Measurements from ENCODE around the gene FAM131A.

The FAM131A gene, protein sequence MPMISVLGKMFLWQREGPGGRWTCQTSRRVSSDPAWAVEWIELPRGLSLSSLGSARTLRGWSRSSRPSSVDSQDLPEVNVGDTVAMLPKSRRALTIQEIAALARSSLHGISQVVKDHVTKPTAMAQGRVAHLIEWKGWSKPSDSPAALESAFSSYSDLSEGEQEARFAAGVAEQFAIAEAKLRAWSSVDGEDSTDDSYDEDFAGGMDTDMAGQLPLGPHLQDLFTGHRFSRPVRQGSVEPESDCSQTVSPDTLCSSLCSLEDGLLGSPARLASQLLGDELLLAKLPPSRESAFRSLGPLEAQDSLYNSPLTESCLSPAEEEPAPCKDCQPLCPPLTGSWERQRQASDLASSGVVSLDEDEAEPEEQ
- total RNA-seq, result 6.4 to 19.3 (median 17.3) reads per million in 3 experiments

DNA sequence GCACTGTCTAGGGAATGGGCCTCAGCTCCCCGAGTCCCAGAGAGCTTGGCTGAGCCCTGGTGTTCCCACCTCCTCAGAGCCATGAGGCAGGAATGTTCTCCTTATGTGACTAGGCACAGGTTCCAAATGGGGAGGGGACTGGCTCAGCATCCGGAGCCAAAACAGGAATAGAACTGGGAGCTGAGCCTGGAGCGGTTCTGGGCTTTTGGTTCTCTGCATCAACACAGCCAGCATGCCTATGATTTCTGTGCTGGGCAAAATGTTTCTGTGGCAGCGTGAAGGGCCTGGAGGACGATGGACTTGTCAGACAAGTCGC lies at the start of gene FAM131A:
Gene FAM131A (plus strand): TSS at position 202 of the 316 bp plus-strand sequence. CDS start 31 bp downstream, at position 233.
- DNase-seq, result no peak

DNA sequence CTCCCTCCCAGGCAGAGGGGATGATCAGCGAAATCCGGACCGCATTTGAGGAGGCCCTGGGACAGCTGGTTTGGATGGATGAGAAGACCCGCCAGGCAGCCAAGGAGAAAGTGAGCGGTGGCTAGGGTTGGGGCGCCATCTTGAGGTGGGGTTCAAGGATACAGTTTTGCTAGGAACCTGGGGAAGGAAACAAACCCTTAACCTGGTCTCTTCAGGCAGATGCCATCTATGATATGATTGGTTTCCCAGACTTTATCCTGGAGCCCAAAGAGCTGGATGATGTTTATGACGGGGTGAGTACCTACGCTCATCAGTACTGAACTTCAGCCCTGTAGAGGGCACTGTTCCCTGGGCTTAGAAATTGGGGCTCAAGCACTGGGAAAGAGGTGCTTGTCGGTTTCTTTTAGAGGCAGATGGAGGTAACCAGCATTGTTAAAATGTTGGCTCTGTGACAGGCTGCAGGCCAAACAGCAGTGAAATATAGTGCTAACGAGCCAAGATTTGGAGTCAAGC lies 47.9 kb upstream of the FAM131A start:
- peak; percentile 32 for DNase-seq

DNA sequence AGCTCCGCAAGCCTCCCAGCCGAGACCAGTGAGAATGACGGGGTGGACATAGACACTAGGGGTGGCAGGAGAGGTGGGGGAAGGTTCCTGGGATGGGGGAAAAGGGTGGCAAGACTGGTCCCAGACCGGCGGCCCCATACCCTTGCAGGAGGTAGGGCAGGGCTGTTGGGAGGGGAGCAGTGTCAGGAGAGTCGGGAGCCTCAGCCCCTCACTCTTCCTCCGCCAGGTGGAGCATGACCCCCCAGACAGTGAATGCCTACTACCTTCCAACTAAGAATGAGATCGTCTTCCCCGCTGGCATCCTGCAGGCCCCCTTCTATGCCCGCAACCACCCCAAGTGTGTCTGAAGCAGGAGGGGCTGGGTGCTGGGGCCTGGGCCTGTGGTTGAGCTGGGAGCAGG lies 47.1 kb upstream of the FAM131A start:
- no peak for DNase-seq

DNA sequence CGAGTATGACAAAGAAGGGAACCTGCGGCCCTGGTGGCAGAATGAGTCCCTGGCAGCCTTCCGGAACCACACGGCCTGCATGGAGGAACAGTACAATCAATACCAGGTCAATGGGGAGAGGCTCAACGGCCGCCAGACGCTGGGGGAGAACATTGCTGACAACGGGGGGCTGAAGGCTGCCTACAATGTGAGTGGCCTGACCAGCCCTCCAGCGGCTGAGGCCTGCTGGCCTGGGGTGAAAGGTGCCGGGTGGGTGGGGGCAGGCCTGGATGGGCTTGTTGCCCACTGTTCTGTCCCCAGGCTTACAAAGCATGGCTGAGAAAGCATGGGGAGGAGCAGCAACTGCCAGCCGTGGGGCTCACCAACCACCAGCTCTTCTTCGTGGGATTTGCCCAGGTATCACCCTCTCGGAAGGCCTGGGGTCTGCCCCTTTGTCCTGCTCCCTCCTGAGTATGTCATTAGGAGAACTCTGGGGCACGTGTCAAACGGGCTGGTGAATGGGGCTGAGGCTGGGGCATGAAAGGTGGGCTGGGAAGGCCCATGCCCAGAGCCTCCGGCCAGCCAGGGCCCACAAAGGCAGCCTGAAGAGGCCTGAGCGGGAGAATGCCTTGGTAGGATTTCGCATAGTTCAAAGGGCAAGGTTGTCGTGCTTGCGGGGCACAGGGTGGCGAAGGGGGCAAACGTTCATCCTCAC lies 46.2 kb upstream of the FAM131A start:
- no peak for DNase-seq

DNA sequence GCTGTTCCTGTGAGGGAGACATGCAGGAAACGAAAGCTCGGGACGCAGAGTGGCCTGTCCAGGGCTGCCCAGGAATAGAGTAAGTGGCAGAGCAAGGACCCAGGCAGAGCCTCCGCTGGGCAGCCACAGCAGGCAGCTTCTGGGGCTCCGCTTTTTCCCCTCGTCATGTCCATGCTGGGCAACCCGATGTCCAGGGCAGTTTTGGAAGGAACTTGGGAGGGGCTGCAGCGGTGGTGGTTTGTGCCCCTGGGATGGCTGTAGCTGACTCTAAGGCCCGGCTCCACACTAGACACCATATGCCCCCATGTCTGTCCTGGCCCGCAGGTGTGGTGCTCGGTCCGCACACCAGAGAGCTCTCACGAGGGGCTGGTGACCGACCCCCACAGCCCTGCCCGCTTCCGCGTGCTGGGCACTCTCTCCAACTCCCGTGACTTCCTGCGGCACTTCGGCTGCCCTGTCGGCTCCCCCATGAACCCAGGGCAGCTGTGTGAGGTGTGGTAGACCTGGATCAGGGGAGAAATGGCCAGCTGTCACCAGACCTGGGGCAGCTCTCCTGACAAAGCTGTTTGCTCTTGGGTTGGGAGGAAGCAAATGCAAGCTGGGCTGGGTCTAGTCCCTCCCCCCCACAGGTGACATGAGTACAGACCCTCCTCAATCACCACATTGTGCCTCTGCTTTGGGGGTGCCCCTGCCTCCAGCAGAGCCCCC lies 45.5 kb upstream of the FAM131A start:
- no peak for DNase-seq

DNA sequence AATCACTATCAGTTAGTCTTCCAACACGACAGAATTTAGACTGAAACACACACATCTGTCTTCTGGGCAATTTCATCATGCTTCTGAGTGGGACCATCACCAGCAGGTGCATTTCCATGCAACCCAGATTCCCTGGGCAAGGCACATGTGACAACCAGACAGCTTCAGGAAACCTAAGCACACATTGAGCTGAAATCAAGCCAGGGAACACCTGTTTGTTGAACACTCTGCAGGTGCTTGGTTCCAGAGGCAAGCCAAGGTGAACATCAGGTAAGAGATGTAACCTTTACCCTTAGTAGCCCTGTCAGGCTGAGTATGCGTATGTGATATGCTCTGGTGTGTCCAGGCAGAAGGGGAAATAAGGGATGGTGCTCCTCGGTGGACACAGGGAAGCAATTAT lies 41.6 kb upstream of the FAM131A start:
- DNase-seq, result no peak

DNA sequence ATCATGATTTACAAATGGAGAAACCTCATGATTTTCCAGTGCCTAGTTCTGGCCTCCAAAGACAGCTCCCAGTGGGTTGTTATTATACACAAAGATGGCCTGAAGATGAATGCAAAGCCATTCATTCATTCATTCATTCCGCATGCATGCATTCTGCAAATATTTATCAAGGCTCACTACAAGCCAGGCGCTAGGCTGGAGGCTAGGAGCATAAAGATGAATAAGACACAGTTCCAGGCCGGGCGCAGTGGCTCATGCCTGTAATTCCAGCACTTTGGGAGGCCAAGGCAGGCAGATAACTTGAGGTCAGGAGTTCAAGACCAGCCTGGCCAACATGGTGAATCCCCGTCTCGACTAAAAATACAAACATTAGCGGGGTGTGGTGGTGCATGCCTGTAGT lies 40.8 kb upstream of the FAM131A start:
- DNase-seq, result no peak

DNA sequence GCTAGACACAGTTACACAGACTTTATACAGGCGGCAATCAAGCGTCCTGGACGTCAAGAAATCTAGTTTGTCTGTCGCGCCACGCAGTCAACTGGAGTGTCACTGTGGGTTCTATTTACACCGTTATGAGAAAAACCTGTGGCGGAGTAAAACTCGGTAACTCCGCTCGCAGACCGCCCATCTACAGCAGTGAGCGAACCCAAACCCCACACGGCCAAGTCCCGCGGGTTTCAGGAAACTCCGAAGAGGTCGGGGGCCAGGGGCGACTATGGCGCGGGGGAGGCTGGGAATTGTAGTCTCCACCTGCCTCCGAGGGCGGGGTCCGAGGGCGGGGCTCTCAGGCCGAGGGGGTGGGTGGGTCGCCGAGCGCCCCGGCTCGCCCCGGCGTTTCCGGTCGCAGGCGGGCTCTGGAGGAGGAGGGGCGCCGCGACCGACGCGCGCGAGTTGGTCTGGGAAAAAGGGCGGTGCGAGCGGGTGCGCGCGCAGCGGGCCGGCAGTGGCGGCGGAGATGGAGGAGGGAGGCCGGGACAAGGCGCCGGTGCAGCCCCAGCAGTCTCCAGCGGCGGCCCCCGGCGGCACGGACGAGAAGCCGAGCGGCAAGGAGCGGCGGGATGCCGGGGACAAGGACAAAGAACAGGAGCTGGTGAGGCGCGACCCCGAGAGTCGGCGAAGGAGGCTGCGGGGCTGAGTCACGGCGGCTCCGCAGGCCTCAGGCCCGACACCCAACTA lies 38.5 kb upstream of the FAM131A start, which contains the start of gene PSMD2:
Gene PSMD2 (plus strand): TSS at position 483 of the 729 bp plus-strand sequence. CDS start 26 bp downstream, at position 509.
- DNase-seq, result peak; percentile 96

DNA sequence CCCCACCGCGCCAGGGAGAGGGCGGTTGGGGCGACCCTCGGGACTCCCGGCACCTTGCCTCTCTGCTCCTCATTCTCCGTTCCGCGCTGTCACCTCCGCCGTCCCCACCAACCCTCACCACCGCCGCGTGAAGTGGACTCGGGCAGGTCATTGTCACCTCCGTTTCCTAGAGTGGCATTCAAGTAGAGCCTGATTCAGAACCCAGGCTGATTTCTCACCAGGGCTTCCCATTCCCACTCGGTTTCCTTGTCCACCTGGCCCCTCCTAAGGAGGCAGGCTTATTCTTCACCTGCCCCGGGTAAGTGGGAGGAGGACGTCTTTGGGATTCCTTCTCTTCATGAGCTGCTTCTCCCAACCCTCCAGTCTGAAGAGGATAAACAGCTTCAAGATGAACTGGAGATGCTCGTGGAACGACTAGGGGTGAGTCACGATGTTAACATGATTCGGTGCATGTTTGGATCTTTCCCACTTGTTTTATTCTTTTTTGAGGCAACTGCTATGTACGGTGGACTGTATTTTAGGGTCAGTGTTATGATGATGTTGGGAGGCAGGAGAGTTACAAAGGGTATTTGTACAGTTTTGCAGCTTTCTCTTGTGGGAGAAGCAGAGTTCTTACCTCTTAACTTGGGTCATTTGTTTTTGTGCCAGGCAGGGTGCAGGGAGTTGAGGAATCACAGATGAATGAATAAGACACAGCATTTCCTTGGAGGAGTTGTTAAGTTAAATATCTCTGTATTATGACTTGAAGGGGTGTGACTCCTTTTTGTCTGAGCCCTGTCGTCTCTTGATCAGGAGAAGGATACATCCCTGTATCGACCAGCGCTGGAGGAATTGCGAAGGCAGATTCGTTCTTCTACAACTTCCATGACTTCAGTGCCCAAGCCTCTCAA lies 37.7 kb upstream of the FAM131A start:
- DNase-seq, result no peak

DNA sequence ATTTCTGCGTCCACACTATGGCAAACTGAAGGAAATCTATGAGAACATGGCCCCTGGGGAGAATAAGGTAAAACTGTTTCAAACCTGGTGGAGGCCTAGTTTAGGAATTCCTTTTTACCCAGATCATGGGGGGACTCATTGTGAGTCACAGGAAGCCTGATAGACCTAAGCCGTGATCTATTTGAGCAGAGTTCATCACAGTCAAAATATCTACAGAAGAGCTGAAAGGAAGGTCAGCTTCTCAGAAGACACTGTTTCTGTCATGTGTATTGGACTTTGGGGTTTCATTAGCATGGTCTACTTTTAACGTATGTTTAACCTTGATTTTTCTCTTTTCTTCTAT lies 37.1 kb upstream of the FAM131A start:
- no peak for DNase-seq

DNA sequence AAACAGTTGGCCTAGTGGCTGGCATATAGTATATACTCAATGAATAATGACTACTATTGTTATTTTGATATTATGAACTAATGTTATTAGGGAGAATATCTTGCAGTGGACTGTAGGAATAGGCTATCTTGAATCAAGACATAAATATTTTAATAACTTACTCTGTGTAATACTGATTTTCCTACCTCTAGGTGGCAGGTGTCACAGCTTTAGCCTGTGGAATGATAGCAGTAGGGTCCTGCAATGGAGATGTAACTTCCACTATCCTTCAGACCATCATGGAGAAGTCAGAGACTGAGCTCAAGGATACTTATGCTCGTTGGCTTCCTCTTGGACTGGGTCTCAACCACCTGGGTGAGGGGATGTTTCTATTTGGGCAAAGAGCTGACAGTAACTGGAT lies 31.8 kb upstream of the FAM131A start:
- no peak for DNase-seq

DNA sequence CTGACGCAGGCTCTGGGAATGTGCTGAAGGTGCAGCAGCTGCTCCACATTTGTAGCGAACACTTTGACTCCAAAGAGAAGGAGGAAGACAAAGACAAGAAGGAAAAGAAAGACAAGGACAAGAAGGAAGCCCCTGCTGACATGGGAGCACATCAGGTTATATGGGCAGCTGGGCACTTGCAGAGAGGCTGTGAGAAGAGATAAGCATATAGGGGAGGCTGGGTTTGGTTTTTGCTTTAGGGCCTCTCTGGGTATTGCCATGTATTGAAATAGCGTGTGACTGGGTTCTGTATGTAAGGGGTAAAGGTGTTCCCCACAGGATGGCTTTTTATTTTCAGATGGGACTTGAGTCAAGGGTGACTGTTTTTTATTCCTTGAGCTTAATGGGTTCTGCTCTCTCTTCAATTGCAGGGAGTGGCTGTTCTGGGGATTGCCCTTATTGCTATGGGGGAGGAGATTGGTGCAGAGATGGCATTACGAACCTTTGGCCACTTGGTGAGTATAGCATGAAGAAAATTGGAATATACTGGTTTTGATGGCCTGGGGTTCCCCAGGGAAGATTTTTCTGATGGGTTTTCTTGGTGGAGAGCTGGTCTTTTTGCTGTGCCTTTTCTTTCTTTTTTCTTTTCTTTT lies 30.9 kb upstream of the FAM131A start:
- no peak for DNase-seq

DNA sequence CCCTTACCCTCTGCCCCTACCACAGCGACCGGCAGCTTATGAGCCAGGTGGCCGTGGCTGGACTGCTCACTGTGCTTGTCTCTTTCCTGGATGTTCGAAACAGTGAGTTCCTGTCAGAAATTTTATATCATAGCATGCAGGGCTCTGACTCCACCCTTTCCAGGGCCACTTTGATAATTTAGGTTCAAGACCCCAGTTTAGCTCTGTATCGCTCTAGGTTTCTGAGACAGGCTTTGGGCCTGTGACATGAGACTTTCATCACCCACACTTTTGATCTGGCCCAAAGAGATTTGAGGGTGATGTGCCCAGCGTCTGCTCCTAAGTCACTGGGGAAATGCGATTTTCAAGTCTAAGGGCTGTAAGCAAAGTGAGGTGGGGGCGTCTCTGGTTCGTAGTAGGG lies 29.5 kb upstream of the FAM131A start:
- DNase-seq, result no peak

DNA sequence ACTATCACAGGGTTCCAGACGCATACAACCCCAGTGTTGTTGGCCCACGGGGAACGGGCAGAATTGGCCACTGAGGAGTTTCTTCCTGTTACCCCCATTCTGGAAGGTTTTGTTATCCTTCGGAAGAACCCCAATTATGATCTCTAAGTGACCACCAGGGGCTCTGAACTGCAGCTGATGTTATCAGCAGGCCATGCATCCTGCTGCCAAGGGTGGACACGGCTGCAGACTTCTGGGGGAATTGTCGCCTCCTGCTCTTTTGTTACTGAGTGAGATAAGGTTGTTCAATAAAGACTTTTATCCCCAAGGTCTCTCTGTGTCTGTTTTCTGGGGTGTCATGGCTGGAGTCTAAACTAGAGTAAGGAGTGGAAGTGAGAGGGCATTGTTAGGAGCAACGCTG lies 28.7 kb upstream of the FAM131A start:
- no peak for DNase-seq

DNA sequence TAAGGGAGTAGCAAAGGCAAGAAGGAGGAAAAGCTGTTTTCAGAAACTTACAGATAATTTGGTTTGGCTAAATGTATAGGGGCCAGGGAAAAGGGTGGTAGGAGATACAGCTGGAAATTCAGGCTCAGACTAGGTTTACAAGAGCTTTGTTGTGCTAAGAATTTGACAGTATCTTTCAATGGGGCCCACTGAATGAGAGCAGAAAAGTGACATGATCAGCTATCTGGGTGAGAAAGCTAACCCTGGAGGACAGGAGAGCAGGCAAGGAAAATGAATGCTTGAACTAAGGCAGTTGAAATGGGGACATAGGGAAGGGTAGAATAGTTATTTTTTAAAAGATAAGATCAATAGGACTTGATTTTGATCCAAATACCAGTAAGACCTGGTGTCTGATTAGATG lies 25.8 kb upstream of the FAM131A start:
- DNase-seq, result no peak

DNA sequence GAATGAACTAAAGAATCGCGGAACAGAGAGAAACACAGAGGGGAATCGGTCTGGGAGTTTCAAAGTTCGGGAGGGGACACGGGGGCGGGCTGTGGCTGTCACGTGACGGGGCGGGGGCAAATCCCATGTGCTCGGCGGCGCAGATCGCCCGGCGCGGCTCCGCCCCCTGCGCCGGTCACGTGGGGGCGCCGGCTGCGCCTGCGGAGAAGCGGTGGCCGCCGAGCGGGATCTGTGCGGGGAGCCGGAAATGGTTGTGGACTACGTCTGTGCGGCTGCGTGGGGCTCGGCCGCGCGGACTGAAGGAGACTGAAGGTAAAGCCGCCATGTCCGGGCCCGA lies 23.1 kb upstream of the FAM131A start, which contains the start of gene EIF4G1:
Gene EIF4G1 (plus strand): TSS at position 244 of the 337 bp plus-strand sequence. CDS start 1,191 bp downstream, outside the sequence.
- DNase-seq, result peak; percentile 93

DNA sequence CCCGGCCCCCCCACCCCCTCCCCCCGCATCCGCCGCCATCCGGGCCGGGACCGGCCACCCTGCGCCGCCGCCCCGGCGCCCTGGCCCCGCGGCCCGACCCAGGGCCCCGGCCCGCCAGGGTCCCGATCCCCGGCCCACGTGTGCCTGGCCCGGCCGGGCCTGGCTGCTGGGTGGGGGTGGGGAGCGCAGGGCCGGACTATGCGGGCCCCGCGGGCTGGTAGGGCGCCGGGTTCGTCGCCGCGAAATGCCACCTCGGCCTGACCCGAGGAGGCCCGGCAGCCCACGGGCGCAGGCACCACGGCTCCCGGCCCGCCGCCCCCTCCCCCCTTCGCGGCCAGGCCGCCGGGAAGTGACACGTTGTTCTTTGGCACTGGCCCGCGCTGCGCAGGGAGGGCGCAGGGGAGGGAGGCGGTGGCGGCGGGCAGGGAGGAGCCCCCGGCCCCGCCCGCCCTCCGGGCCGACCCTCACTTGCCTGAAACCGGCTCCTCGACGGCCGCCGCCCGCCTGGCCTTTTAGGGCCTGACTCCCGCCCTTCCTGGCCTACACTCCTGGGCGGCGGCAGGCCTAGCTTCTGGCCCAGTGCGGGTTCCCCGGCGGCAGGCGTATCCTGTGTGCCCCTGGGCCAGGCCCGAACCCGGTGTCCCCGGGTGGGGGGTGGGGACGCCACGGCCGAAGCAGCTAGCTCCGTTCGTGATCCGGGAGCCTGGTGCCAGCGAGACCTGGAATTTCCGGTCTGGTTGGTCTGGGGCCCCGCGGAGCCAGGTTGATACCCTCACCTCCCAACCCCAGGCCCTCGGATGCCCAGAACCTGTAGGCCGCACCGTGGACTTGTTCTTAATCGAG lies 22.5 kb upstream of the FAM131A start:
- peak; percentile 72 for DNase-seq

DNA sequence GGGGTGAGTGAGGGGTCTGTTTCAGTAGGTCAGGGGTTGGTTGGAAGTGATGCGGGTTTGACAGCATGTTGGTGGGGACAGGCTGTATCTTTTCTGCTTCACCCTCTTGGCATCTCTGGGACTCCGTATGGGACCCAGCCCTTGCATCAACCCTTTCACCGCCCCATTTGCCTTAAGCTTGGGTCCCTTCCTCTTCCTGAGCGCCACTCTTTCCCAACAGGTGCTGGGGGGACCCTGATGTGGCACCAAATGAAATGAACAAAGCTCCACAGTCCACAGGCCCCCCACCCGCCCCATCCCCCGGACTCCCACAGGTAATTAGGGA lies 21.9 kb upstream of the FAM131A start:
- no peak for DNase-seq

DNA sequence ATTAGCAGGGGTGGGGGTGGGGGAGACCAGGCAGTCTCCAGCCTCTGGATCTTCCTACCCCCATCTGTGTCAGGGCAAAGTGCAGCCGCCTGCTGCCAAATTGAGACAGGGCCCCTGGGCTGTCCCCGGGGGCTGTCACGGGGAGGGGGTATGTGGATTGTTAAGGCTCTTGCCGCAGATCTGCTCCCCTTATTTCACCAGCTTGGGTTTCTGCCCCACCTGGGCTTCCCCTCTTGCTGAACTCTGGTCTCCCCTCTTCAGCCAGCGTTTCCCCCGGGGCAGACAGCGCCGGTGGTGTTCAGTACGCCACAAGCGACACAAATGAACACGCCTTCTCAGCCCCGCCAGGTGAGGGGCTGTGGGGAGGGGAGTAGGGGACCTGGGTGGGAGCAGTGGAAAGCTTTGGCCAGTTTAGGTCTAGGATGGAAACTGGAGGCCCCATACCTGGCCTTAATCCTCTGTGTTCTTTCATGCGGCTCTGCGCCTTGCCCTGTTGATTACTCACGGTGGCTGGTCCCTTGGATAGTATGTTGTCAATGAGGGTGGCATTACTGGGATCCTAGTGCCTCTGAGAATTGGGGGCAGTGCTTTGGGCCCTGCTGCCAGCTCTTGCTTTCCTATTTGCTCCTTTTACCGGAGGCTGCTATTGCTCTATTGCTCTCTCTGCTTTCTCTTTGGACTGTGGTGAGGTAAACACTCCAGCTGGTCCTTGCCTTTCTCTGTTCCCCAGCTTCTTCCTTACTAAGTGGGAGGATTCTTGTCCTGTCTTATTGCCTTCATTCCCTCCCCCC lies 21.3 kb upstream of the FAM131A start:
- DNase-seq, result no peak

DNA sequence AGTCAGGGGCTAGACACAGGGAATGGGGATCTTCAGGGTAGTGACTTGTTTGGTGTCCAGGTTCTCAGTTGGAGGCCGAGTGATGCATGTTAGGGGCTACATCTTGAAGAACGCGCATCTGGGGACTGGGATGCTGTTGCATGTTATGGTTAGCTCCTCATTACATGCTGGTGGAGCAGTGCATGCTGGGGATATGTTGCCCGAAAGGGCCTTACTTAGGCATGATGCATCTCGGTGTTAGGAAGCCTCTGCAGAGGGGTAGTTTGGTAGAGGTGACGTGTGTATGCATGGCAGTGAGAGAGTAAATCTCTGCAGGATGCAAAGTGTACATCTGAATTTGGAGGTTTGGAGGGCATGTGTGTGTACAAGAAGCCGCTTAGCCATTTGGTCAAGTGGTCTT lies 20.6 kb upstream of the FAM131A start:
- DNase-seq, result no peak

All from central memory CD4-positive, alpha-beta T cell (primary cell).